ENCODE data around the gene SLC66A1.

DNA sequence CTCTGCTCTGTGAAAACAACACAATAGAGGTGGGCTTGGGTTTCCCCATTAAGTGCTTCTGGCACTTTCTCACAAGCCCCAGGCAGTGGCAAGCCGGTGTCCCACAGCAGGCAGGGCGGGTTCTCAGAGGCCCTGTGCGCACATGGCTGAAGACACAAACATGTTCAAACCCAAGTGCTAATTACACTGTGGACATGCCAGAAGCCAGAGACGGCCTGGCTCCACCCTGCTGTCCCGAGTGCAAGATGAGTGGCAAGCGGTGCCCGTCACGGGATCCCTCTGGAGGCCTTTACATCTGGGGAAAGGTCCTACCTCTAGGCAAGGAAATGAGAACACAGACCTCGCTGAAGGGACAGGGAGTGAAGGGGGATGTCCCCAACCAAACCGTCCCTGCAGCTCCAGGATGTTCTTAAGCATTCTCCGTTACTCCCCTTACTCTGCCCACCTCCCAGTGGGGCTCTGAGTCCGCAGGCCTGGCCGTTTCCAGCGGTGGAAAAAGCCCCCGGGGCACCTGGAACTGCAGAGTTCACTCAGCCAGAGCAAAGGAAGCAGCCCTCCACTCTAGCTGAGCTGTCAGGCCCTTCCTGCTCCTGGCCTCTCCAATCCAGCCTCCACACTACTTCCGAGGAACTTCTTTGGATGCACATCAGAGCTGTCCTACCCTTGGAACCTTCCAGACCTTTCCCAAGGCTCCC is 57.4 kb downstream of the SLC66A1 start:
- TF ChIP-seq, protein P1, sequence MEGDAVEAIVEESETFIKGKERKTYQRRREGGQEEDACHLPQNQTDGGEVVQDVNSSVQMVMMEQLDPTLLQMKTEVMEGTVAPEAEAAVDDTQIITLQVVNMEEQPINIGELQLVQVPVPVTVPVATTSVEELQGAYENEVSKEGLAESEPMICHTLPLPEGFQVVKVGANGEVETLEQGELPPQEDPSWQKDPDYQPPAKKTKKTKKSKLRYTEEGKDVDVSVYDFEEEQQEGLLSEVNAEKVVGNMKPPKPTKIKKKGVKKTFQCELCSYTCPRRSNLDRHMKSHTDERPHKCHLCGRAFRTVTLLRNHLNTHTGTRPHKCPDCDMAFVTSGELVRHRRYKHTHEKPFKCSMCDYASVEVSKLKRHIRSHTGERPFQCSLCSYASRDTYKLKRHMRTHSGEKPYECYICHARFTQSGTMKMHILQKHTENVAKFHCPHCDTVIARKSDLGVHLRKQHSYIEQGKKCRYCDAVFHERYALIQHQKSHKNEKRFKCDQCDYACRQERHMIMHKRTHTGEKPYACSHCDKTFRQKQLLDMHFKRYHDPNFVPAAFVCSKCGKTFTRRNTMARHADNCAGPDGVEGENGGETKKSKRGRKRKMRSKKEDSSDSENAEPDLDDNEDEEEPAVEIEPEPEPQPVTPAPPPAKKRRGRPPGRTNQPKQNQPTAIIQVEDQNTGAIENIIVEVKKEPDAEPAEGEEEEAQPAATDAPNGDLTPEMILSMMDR (IDR thresholded peaks at IDR 0.05; ENCODE audit: borderline replicate concordance, extremely low read depth, low read length, poor library complexity, severe bottlenecking), result no peak
- no peak for TF ChIP-seq EZH2 (IDR thresholded peaks at IDR 0.05; ENCODE audit: borderline replicate concordance, low read depth, low read length, severe bottlenecking)

All from DND-41 (cell line).